Hippocampal formation (tissue), 2 donors: ENCODE results near the gene TSPAN9.

ENCODE experiments used
- DNase-seq, 2 donors: peaks; one replicate each; lab custom pipeline; 2025; lab: John Stamatoyannopoulos, UW

TSPAN9 gene

DNA sequence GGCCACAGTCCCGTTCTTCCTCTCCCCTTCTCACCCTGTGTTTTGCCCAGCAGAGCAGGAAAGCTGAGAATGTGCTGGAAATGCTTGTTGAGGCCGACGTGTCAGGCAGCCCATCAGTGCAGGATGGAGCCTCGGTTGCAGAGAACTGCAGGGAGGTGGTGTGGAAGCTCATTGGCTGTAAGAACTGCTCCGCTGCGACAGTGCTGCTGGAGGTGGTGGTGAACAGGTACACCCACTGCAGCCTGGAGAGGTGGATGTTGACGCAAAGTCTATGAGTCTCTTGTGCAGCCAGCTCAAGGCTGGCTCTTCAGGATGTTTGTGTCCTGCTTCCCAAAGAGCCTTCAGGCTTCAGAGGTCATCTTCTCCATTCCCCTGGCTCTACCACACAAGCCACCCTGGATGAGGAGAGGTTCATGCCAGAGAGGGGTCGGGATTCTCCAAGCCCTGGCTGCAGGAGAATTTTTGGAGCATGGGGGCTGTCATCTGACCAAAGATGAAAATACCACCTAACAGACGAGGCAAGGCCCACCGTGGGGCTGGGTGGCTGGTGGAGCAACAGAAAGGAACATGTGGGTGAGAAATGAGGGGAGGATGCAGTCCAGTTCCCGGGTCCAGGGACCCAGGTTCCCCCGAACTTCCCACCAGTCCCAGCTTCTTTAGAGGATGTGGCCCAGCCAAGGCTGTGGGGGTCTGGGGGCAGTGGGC lies 239.7 kb downstream of the TSPAN9 start:
- no peak for DNase-seq

DNA sequence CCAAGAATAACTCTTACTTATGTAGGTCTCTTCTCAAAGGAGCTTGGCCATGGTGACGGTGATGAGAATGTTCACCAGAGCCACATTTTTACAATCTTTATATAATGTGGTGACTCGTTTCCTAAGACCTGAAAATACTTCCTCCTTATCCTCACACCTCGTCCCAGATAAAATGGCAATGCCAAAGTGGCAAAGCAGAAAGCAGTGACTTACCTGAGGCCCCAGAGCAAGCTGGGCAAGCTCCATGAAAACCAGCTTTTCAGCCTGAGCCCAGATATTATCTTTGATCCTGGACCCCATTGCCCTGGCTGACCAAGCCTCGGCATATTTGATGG lies 240.3 kb downstream of the TSPAN9 start:
- DNase-seq, result no peak

DNA sequence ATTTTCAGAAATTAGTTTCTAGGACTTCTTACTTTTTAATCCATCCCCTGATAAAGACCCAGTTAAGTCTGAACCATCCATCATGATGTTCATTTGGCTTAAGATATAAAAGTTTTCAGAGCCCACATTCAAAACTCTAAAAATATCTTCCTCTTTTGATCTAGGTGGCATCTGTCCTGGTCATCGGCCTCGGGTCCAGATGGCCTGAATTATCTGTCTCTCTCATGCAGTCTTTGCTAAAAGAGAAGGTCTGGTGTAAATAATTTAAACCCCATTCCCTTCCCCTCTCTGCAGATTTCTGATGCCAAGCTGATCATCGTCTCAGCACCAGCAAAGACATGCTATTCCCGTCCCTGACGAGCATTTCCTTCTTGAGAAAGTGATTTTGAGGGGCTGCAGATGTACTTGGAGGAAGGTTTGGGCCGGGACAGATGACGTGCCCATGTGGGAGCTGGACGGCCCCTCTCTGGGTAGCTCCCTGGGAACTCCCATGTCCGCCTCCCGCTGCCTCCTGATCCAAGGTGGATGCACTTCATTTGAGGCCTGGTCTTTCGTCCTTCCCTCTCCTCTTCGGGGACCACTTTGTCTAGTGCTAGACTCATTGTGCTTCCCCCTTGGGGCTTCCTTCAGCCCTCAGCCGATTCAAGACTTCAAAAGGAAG lies 240.8 kb downstream of the TSPAN9 start:
- no peak for DNase-seq

DNA sequence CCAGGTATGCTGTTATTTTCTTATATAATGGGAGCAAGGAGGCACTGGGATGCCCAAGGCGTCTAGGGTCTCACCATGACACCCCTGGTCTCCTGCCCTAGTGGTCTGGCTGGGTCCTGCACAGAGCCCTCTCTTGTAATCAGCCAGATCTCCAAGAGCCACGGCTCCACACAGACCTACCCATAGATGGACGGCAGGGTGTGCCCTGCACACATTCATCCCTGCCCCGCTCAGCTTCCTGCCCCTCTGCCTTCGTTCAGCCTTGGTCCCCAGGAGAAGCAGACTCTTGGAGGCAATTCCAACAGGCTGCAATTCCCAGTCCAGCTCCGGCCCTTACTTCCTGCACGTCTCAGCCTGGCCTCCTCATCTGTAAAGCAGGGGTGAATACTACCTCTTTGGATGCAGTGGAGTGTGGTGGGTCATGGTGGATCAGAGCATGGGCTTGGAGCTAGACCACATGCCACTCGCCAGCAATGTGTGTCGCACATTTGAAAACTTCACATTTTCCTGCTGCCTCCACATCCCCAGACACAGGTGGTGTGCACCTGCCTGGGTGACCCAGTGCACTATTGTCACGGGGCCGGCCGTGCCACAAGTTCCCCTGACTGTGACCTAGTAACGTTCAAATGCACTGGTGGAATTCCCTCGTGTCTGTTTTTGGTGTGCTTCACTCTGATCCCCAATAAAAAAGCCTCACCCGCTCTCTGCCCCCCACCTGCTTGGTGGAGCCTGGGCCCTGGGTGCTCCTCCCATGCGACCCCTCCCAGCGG lies 242.7 kb downstream of the TSPAN9 start:
- no peak for DNase-seq

GRCh38 chr12:3320881-3321509 lies 243.8 kb downstream of the TSPAN9 start:
- no peak for DNase-seq

DNA sequence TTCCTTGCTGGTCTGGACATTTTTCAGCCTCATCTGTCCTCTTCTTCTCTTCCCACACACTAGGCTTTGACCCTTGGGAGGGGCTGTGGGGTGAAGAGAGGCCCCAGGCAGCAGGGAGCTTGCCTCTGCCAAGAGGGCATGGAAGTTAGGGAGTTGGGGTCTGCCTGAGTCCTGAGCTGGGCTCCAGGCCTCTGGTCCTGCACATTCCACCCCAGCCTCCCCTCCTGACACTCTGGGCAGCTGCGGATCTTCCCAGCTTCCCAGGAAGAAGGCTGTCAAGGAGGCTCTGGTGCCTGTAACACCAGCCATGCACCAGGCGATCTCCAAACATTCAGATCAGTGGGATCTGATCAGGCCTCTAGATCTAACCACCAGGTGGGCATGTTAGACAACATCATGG lies 244.7 kb downstream of the TSPAN9 start:
- DNase-seq, result no peak

DNA sequence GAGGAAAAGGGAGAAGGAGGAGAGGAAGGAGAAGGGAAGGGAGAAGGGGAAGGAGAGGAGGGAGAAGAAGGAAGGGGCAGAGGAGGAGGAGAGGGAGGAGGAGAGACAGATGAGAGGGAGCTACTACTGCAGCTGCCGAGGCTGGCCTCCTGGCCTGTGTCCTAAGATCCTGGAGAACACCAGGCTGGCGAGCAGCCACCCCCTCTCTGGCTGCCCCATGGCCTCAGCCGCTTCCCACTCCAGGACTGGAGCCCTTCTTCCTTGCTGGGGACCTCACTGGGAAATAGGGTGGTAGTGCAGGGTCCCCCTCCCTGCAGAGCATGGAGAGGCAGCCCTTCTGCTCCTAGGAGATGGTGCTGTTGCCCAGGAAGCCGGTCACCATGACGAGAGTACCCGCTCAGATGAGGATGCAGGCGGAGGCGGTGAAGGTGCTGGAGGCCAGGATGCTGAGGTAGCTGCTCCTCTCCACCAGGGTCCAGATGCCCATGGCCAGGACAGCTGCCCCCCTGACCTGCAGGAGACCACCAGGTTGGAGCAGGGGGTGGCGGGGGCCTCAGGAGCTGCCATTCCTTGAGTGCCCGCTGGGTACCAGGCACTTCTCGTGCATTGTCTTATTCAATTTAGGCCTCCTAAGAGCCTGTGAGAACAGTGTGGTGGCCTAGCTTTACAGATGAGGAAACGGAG lies 246.0 kb downstream of the TSPAN9 start:
- no peak for DNase-seq

- no peak for DNase-seq
These were observed 248.6 kb downstream of the TSPAN9 start for GRCh38 chr12:3325736-3326135.

GRCh38 chr12:3326156-3326849 lies 249.1 kb downstream of the TSPAN9 start:
- no peak for DNase-seq

GRCh38 chr12:3326850-3327780 lies 249.9 kb downstream of the TSPAN9 start:
- no peak for DNase-seq

DNA sequence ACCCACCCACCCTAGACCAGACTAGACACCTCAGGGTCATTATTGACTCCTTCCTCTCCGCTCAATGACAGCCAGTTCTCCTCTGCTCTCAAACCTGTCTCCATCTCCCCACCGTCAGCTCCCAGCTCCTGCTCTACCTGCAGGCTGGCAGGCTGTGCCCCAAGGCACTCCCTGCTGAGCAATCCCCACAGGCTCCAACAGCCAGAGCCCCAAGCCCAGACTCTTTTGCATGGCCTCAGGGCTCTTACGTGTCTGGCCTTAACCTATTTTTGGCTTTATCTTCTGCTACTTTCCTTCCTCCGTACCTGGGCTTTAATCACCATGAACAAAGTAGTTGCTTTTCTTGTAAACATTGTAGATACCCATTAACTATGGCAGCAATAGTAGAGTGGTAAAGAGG lies 250.9 kb downstream of the TSPAN9 start:
- DNase-seq, result no peak

DNA sequence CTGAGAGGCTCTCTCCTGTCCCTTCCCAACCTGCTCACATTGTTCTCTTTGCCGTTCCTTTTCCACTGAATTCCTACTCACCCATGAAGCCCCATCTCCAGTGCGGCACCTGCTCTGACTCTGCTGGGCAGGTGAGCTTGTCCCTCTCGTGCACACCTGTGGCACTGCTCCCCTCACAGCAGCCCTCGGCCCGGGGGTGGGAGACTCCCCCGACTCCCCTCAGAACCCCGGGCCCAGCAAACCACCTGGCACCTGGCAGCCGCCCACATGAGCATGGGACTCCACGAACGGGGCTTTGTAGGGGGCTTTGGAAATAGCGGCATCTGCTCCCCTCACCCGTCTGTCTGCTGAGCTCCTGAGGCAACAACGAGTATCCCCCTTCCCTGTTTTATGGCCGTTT lies 251.4 kb downstream of the TSPAN9 start:
- no peak for DNase-seq

GRCh38 chr12:3329361-3329760 lies 252.2 kb downstream of the TSPAN9 start:
- no peak for DNase-seq

GRCh38 chr12:3330976-3331510 lies 253.9 kb downstream of the TSPAN9 start:
- DNase-seq, result no peak

DNA sequence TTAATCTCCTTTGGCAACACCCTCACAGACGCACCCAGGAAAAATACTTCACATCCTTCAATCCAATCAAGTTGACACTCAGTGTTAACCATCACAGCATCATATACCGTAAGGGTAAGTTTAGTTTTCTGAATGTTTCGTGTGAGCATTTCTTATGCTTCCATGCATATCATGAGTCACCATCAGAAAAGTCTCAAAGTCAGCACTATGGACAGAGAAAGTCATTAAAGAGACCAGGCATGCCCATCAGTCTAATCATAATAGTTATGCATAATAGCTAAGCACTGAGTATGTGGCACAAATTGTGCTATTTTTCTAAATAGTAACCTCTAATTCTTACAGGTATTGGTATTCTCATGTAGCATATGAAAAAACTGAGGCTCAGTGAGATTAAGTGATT lies 255.0 kb downstream of the TSPAN9 start:
- no peak for DNase-seq

GRCh38 chr12:3333583-3333982 lies 256.4 kb downstream of the TSPAN9 start:
- no peak for DNase-seq

- no peak for DNase-seq
These were observed 256.8 kb downstream of the TSPAN9 start for GRCh38 chr12:3333991-3334391.

- DNase-seq, result no peak
These were observed 257.9 kb downstream of the TSPAN9 start for GRCh38 chr12:3335078-3335487.
